Muscle of leg (tissue), 16 donors: ENCODE results near the gene DCAF7. TPM values are rescaled to one million over a fixed set of nuclear protein-coding genes. Genes with fewer than 3 reads are reported as not detected.

Experiments used
- DNase-seq: peaks from one replicate; pipeline ENCODE4 v3.0.0; 2013
- H3K27ac ChIP-seq: one replicate; pipeline ENCODE4 v1.5.1; 2013; ENCODE audit warnings: mild to moderate bottlenecking, low read length, control low read depth
- H3K27me3 ChIP-seq: one replicate; pipeline ENCODE4 v1.6.1; 2013; ENCODE audit warnings: low read length; ENCODE audit not compliant: control insufficient read depth, insufficient read depth
- H3K36me3 ChIP-seq: one replicate; pipeline ENCODE4 v1.6.1; 2013; ENCODE audit warnings: low read length; ENCODE audit not compliant: control insufficient read depth, insufficient read depth
- H3K4me1 ChIP-seq: one replicate; pipeline ENCODE4 v1.6.1; 2013; ENCODE audit warnings: low read length; ENCODE audit not compliant: control insufficient read depth, insufficient read depth
- H3K4me3 ChIP-seq: one replicate; pipeline ENCODE4 v1.5.1; 2013; ENCODE audit warnings: low read length, control low read depth
- H3K9me3 ChIP-seq: replicated peaks from 2 replicates; pipeline ENCODE4 v1.6.1; 2013; ENCODE audit warnings: low read depth, low read length; ENCODE audit not compliant: control insufficient read depth
- WGBS: methylation state at CpG from one replicate; pipeline ENCODE4 v1.1.5; 2013; ENCODE audit warnings: missing lambda C conversion rate; ENCODE audit not compliant: insufficient coverage; 5-methylcytosine and 5-hydroxymethylcytosine counted together
- long read RNA-seq, 11 donors: transcript quantifications; one replicate each; lab custom pipeline, GENCODE V29; 2026
- polyA plus RNA-seq, 8 donors: library from polyadenylated mRNA; unstranded; fragments of 120-200 nt; gene quantifications; one replicate each; pipeline versions ENCODE4 v1.2.1 to v1.2.3, GENCODE V29; 2013; ENCODE audit warnings: inconsistent platforms in 1 of 8, low replicate concordance in 1 of 8; ENCODE audit not compliant: insufficient read length in 8 of 8, insufficient read depth in 1 of 8
- total RNA-seq: library from RNA; stranded (reverse); fragments of 120-200 nt; gene quantifications from one replicate; pipeline ENCODE4 v1.2.4, GENCODE V29; 2013

Gene DCAF7, protein sequence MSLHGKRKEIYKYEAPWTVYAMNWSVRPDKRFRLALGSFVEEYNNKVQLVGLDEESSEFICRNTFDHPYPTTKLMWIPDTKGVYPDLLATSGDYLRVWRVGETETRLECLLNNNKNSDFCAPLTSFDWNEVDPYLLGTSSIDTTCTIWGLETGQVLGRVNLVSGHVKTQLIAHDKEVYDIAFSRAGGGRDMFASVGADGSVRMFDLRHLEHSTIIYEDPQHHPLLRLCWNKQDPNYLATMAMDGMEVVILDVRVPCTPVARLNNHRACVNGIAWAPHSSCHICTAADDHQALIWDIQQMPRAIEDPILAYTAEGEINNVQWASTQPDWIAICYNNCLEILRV
- total RNA-seq (22.4 TPM), polyA plus RNA-seq (10 to 100 TPM; 32.7 to 56.7 (median 42.2) TPM)
- long read RNA-seq, donor 1, full-length matches to known transcripts, result 4 of 4 reads
- long read RNA-seq, donor 1, partial matches to known transcripts, result 0 of 4 reads
- long read RNA-seq, donor 1, other reads (novel, unspliced or antisense), result 0 of 4 reads
- long read RNA-seq, donor 2, full-length matches to known transcripts, result 3 of 3 reads
- long read RNA-seq, donor 2, partial matches to known transcripts, result 0 of 3 reads
- long read RNA-seq, donor 2, other reads (novel, unspliced or antisense), result 0 of 3 reads
- long read RNA-seq, donor 3, full-length matches to known transcripts, result 23 of 23 reads
- long read RNA-seq, donor 3, partial matches to known transcripts, result 0 of 23 reads
- long read RNA-seq, donor 3, other reads (novel, unspliced or antisense), result 0 of 23 reads
- long read RNA-seq, donor 4, full-length matches to known transcripts, result 8 of 8 reads
- long read RNA-seq, donor 4, partial matches to known transcripts, result 0 of 8 reads
- long read RNA-seq, donor 4, other reads (novel, unspliced or antisense), result 0 of 8 reads
- long read RNA-seq, donor 5, full-length matches to known transcripts, result 26 of 44 reads
- long read RNA-seq, donor 5, partial matches to known transcripts, result 18 of 44 reads
- long read RNA-seq, donor 5, other reads (novel, unspliced or antisense), result 0 of 44 reads
- long read RNA-seq, donor 6, full-length matches to known transcripts, result 8 of 18 reads
- long read RNA-seq, donor 6, partial matches to known transcripts, result 10 of 18 reads
- long read RNA-seq, donor 6, other reads (novel, unspliced or antisense), result 0 of 18 reads
- long read RNA-seq, donor 7, full-length matches to known transcripts, result 9 of 22 reads
- long read RNA-seq, donor 7, partial matches to known transcripts, result 13 of 22 reads
- long read RNA-seq, donor 7, other reads (novel, unspliced or antisense), result 0 of 22 reads
- long read RNA-seq, donor 8, full-length matches to known transcripts, result 11 of 22 reads
- long read RNA-seq, donor 8, partial matches to known transcripts, result 11 of 22 reads
- long read RNA-seq, donor 8, other reads (novel, unspliced or antisense), result 0 of 22 reads
- long read RNA-seq, donor 9, full-length matches to known transcripts, result 10 of 15 reads
- long read RNA-seq, donor 9, partial matches to known transcripts, result 5 of 15 reads
- long read RNA-seq, donor 9, other reads (novel, unspliced or antisense), result 0 of 15 reads
- long read RNA-seq, donor 10, full-length matches to known transcripts, result 12 of 17 reads
- long read RNA-seq, donor 10, partial matches to known transcripts, result 5 of 17 reads
- long read RNA-seq, donor 10, other reads (novel, unspliced or antisense), result 0 of 17 reads
- long read RNA-seq, donor 11, full-length matches to known transcripts, result 9 of 14 reads
- long read RNA-seq, donor 11, partial matches to known transcripts, result 5 of 14 reads
- long read RNA-seq, donor 11, other reads (novel, unspliced or antisense), result 0 of 14 reads

GRCh38 chr17:63549946-63550816, at the start of gene DCAF7:
Gene DCAF7, plus strand, starts transcription at chr17:63550477. Its CDS starts 201 bp downstream, at chr17:63550678.
- Histone ChIP-seq H3K27ac (peak within 1 kb of the TSS; percentile 93), H3K9me3 (no peaks in the 10 kb centered on the region), H3K27me3 (no peaks in the 10 kb centered on the region), H3K36me3 (no peaks in the 10 kb centered on the region), H3K4me1 (peaks cover 16% of the 10 kb centered on the region), H3K4me3 (peak within 1 kb of the TSS; percentile 77)
- peak; percentile 100 for DNase-seq
- WGBS, result under 1% methylated on average over 72 of the region's 72 CpGs

GRCh38 chr17:63500543-63501390, 49.5 kb upstream of the DCAF7 start:
- no peaks in the 10 kb centered on the region for H3K9me3 ChIP-seq
- 48% methylated on average over 14 of the region's 14 CpGs for WGBS
- no peak overlapping the region for H3K27ac ChIP-seq
- peaks cover 13% of the 10 kb centered on the region for H3K27me3 ChIP-seq
- H3K4me1 ChIP-seq, result peaks cover 4% of the 10 kb centered on the region
- no peak for DNase-seq
- H3K4me3 ChIP-seq, result no peak overlapping the region
- H3K36me3 ChIP-seq, result no peaks in the 10 kb centered on the region

GRCh38 chr17:63503341-63503705, 47.0 kb upstream of the DCAF7 start:
- H3K4me1 ChIP-seq, result no peaks in the 10 kb centered on the region
- WGBS, result 80% methylated on average over 1 of the region's 8 CpGs
- peaks cover 14% of the 10 kb centered on the region for H3K27me3 ChIP-seq
- H3K36me3 ChIP-seq, result no peaks in the 10 kb centered on the region
- no peak for DNase-seq
- H3K27ac ChIP-seq, result no peak overlapping the region
- H3K9me3 ChIP-seq, result no peaks in the 10 kb centered on the region
- no peak overlapping the region for H3K4me3 ChIP-seq

- Histone ChIP-seq H3K9me3 (no peaks in the 10 kb centered on the region), H3K36me3 (no peaks in the 10 kb centered on the region), H3K4me1 (no peaks in the 10 kb centered on the region), H3K27ac (no peak overlapping the region), H3K4me3 (no peak overlapping the region), H3K27me3 (peaks cover 14% of the 10 kb centered on the region)
- DNase-seq, result no peak
These were observed 46.0 kb upstream of the DCAF7 start for GRCh38 chr17:63504261-63504660.

DNA sequence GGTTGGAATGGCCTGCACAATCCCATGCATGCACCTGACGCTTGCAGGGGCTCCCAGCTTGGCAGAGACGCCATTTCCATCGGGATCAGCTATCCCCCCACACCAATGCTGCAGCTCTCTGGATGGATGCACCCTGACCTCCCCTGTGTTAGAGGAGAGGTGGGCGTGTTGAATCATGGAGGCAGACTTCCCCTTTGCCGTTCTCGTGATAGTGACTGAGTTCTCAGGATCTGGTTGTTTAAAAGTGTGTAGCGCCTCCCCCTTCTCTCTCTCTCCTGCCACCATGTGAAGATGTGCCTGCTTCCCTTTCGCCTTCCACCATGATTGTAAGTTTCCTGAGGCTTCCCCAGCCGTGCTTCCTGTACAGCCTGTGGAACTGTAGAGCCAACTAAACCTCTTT, 44.9 kb upstream of the DCAF7 start:
- no peaks in the 10 kb centered on the region for H3K4me1 ChIP-seq
- peaks cover 12% of the 10 kb centered on the region for H3K27me3 ChIP-seq
- no peak overlapping the region for H3K27ac ChIP-seq
- H3K4me3 ChIP-seq, result no peak overlapping the region
- H3K36me3 ChIP-seq, result no peaks in the 10 kb centered on the region
- WGBS, result no CpG with 5 or more reads among the region's 9 CpGs
- no peaks in the 10 kb centered on the region for H3K9me3 ChIP-seq
- DNase-seq, result no peak

GRCh38 chr17:63506627-63507026, 43.6 kb upstream of the DCAF7 start:
- Histone ChIP-seq H3K4me1 (no peaks in the 10 kb centered on the region), H3K9me3 (no peaks in the 10 kb centered on the region), H3K36me3 (no peaks in the 10 kb centered on the region), H3K27ac (no peak overlapping the region), H3K27me3 (peaks cover 5% of the 10 kb centered on the region), H3K4me3 (no peak overlapping the region)
- DNase-seq, result no peak
- 54% methylated on average over 1 of the region's 3 CpGs for WGBS

GRCh38 chr17:63511331-63511730, 38.9 kb upstream of the DCAF7 start:
- no peak for DNase-seq
- H3K4me3 ChIP-seq, result no peak overlapping the region
- H3K9me3 ChIP-seq, result no peaks in the 10 kb centered on the region
- WGBS, result 88% methylated on average over 6 of the region's 8 CpGs
- H3K27me3 ChIP-seq, result peaks cover 4% of the 10 kb centered on the region
- no peak overlapping the region for H3K27ac ChIP-seq
- H3K36me3 ChIP-seq, result no peaks in the 10 kb centered on the region
- H3K4me1 ChIP-seq, result no peaks in the 10 kb centered on the region

DNA sequence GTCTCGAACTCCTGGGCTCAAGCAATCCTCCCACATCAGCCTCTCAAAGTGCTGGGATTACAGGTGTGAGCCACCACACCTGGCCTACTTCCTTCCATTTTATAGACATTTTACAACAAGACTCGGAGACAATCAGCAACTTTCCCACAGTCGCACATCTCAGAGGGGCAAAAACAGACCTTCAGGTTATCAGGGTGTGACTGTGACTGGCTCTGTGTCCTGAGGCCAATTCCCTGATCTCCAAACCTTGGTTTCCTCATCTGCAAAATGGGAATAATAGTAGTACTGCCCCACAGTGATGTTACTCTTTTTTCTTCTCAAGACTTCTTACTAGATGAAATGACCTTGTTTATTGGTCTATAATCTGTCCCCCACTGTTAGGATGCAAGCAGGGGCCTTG, 37.9 kb upstream of the DCAF7 start:
- Histone ChIP-seq H3K4me3 (no peak overlapping the region), H3K9me3 (no peaks in the 10 kb centered on the region), H3K27me3 (peaks cover 6% of the 10 kb centered on the region), H3K27ac (no peak overlapping the region), H3K36me3 (no peaks in the 10 kb centered on the region), H3K4me1 (no peaks in the 10 kb centered on the region)
- 50% methylated on average over 1 of the region's 3 CpGs for WGBS
- DNase-seq, result no peak
